ENCODE measurements around the gene FPGS.
"Not testable (repeated sequence)": the region's sequence is repeated elsewhere in the genome, so short reads cannot be mapped to it uniquely, and the experiment has no call there.

Gene FPGS

GRCh38 chr9:127829205-127829906 lies 26.7 kb downstream of the FPGS start:
- no peaks in the 10 kb centered on the region for H3K27me3 ChIP-seq (ENCODE audit: insufficient read depth, low read depth, severe bottlenecking)
- H3K27ac ChIP-seq = no peak overlapping the region
- no peak overlapping the region for H3K4me3 ChIP-seq (ENCODE audit: low read depth, low read length)
- TF ChIP-seq, protein P1, sequence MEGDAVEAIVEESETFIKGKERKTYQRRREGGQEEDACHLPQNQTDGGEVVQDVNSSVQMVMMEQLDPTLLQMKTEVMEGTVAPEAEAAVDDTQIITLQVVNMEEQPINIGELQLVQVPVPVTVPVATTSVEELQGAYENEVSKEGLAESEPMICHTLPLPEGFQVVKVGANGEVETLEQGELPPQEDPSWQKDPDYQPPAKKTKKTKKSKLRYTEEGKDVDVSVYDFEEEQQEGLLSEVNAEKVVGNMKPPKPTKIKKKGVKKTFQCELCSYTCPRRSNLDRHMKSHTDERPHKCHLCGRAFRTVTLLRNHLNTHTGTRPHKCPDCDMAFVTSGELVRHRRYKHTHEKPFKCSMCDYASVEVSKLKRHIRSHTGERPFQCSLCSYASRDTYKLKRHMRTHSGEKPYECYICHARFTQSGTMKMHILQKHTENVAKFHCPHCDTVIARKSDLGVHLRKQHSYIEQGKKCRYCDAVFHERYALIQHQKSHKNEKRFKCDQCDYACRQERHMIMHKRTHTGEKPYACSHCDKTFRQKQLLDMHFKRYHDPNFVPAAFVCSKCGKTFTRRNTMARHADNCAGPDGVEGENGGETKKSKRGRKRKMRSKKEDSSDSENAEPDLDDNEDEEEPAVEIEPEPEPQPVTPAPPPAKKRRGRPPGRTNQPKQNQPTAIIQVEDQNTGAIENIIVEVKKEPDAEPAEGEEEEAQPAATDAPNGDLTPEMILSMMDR (IDR thresholded peaks at IDR 0.05; ENCODE audit: low read depth, low read length) = no peak
- no peaks in the 10 kb centered on the region; the same call in 1 of the 2 replicates for H3K36me3 ChIP-seq
- peaks cover 2% of the 10 kb centered on the region for H3K9me3 ChIP-seq (ENCODE audit: severe bottlenecking)
- no peak for DNase-seq

GRCh38 chr9:127832248-127832647 lies 29.6 kb downstream of the FPGS start:
- peaks cover 2% of the 10 kb centered on the region for H3K9me3 ChIP-seq (ENCODE audit: severe bottlenecking)
- no peaks in the 10 kb centered on the region for H3K27me3 ChIP-seq (ENCODE audit: insufficient read depth, low read depth, severe bottlenecking)
- H3K27ac ChIP-seq = no peak overlapping the region
- TF ChIP-seq, protein P1 (IDR thresholded peaks at IDR 0.05; ENCODE audit: low read depth, low read length) = no peak
- no peaks in the 10 kb centered on the region for H3K36me3 ChIP-seq
- DNase-seq = no peak
- no peak overlapping the region for H3K4me3 ChIP-seq (ENCODE audit: low read depth, low read length)

GRCh38 chr9:127833555-127833954 lies 30.9 kb downstream of the FPGS start:
- no peak overlapping the region for H3K4me3 ChIP-seq (ENCODE audit: low read depth, low read length)
- TF ChIP-seq, protein P1 (IDR thresholded peaks at IDR 0.05; ENCODE audit: low read depth, low read length) = no peak
- H3K27ac ChIP-seq = no peak overlapping the region
- H3K36me3 ChIP-seq = no peaks in the 10 kb centered on the region
- no peaks in the 10 kb centered on the region for H3K27me3 ChIP-seq (ENCODE audit: insufficient read depth, low read depth, severe bottlenecking)
- no peak for DNase-seq
- peaks cover 2% of the 10 kb centered on the region for H3K9me3 ChIP-seq (ENCODE audit: severe bottlenecking)

DNA sequence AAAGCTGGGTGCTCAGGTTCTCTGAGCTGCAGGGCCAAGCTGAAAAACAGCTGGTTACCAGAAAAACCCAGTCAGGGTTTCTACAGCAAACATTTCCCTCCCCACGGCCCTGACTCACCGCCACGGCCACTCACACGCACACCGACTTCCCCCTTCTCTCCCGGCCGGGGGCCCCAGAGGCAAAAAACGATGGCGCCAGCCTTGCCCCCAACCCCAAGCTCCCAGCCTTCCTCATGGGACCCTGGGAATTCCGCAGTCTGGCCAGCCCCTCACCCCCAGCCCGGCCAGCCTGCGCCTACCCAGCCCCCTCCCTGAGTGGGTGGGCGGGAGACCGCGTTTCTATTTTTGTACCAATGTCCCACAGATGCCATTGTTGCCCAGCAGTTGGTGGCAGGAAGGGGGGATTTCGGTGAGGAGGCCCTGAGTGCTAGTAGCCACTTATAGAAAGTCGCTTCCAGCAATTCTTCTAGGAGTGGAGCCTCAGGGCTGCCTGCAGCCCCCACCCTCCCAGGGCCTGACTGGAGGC lies 33.4 kb downstream of the FPGS start:
- H3K4me3 ChIP-seq (ENCODE audit: low read depth, low read length) = no peak overlapping the region

DNA sequence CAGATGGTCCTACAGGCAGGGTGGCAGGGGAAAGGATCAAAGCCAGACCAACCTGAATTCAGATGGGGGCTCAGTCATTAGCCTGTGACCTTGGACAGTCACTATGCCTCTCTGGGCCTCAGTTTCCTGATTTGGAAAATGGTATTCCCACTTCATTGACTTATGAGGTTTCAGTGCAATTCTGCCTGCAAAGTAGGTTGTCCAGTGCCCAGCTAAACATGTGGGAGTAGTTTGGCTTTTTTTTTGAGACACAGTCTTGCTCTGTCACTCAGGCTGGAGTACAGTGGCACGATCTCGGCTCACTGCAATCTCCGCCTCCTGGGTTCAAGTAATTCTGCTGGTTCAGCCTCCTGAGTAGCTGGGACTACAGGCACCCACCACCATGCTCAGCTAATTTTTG lies 33.9 kb downstream of the FPGS start:
- DNase-seq; H3K9me3 ChIP-seq (ENCODE audit: severe bottlenecking); H3K27ac ChIP-seq; H3K4me3 ChIP-seq (ENCODE audit: low read depth, low read length); H3K27me3 ChIP-seq (ENCODE audit: insufficient read depth, low read depth, severe bottlenecking); H3K36me3 ChIP-seq: not testable (repeated sequence)

More for the DNA sequence above, 33.4 kb downstream of the FPGS start:
- TF ChIP-seq, protein P1 (IDR thresholded peaks at IDR 0.05; ENCODE audit: low read depth, low read length) = no peak
- no peaks in the 10 kb centered on the region for H3K36me3 ChIP-seq
- DNase-seq = no peak
- no peak overlapping the region for H3K27ac ChIP-seq
- no peaks in the 10 kb centered on the region for H3K27me3 ChIP-seq (ENCODE audit: insufficient read depth, low read depth, severe bottlenecking)
- peaks cover 2% of the 10 kb centered on the region for H3K9me3 ChIP-seq (ENCODE audit: severe bottlenecking)

- TF ChIP-seq, protein P1 (IDR thresholded peaks at IDR 0.05; ENCODE audit: low read depth, low read length) = no peak
- Histone ChIP-seq H3K36me3 (no peaks in the 10 kb centered on the region), H3K27me3 (ENCODE audit: insufficient read depth, low read depth, severe bottlenecking) (no peaks in the 10 kb centered on the region), H3K27ac (no peak overlapping the region), H3K4me3 (ENCODE audit: low read depth, low read length) (no peak overlapping the region), H3K9me3 (ENCODE audit: severe bottlenecking) (peaks cover 2% of the 10 kb centered on the region)
- no peak for DNase-seq
These were observed 34.7 kb downstream of the FPGS start for GRCh38 chr9:127837346-127837745.

Data from WERI-Rb-1 (cell line).